Liver (tissue), 9 donors: Measurements from ENCODE around the gene VWA3A. TPM values are rescaled to one million over a fixed set of nuclear protein-coding genes. Genes with fewer than 3 reads are reported as not detected.

ENCODE experiments used
- DNase-seq: peaks from one replicate; pipeline ENCODE4 v3.0.0-alpha.2; 2017; ENCODE audit warnings: low spot score
- H3K27ac ChIP-seq, 2 donors: one replicate each; pipeline ENCODE4 v1.7.0; 2013; ENCODE audit warnings: inconsistent platforms in 2 of 2, low read length in 2 of 2, control low read depth in 1 of 2, low read depth in 1 of 2, mild to moderate bottlenecking in 1 of 2
- H3K27me3 ChIP-seq, 4 donors: one replicate each; pipeline versions ENCODE4 v1.6.1 to v1.7.0; 2013; ENCODE audit warnings: low read length in 3 of 4, inconsistent platforms in 1 of 4, mild to moderate bottlenecking in 1 of 4, moderate library complexity in 1 of 4; ENCODE audit not compliant: control insufficient read depth in 4 of 4, insufficient read depth in 4 of 4
- H3K36me3 ChIP-seq, 4 donors: one replicate each; pipeline versions ENCODE4 v1.6.1 to v1.7.0; 2013; ENCODE audit warnings: low read length in 3 of 4, mild to moderate bottlenecking in 3 of 4, low read depth in 1 of 4, moderate library complexity in 1 of 4; ENCODE audit not compliant: control insufficient read depth in 4 of 4, insufficient read depth in 3 of 4
- H3K4me1 ChIP-seq, 4 donors: one replicate each; pipeline versions ENCODE4 v1.6.1 to v1.7.0; 2013; ENCODE audit warnings: low read length in 3 of 4, mild to moderate bottlenecking in 3 of 4, moderate library complexity in 1 of 4; ENCODE audit not compliant: control insufficient read depth in 4 of 4, insufficient read depth in 4 of 4
- H3K4me3 ChIP-seq, 3 donors: one replicate each; pipeline versions ENCODE4 v1.6.1 to v1.7.0; 2013; ENCODE audit warnings: low read length in 3 of 3, control low read depth in 1 of 3, low read depth in 1 of 3, mild to moderate bottlenecking in 1 of 3
- H3K9ac ChIP-seq, 2 donors: one replicate each; pipeline ENCODE4 v1.7.0; 2013; ENCODE audit warnings: low read length in 2 of 2, mild to moderate bottlenecking in 2 of 2, moderate library complexity in 2 of 2, control low read depth in 1 of 2, low read depth in 1 of 2
- H3K9me3 ChIP-seq, 4 donors: one replicate each; pipeline versions ENCODE4 v1.6.1 to v1.7.0; 2013; ENCODE audit warnings: low read length in 3 of 4; ENCODE audit not compliant: control insufficient read depth in 4 of 4
- EGR1 ChIP-seq, 2 donors: IDR thresholded peaks; 2 replicates each; pipeline ENCODE4 v1.6.1; 2016 to 2018; ENCODE audit warnings: antibody characterized with exemption in 2 of 2, low read depth in 2 of 2
- FOXA1 ChIP-seq: IDR thresholded peaks from 2 replicates; pipeline ENCODE4 v1.6.1; 2016; ENCODE audit warnings: antibody characterized with exemption
- FOXA2 ChIP-seq: IDR thresholded peaks from 2 replicates; pipeline ENCODE4 v1.6.1; 2016; ENCODE audit warnings: antibody characterized with exemption
- GABPA ChIP-seq, 2 donors: IDR thresholded peaks in 1 of 2; conservative IDR thresholded peaks in 1 of 2; 2 replicates each; pipeline ENCODE4 v1.6.1; 2016; ENCODE audit warnings: antibody characterized with exemption in 2 of 2, mild to moderate bottlenecking in 1 of 2, moderate library complexity in 1 of 2
- HNF4A ChIP-seq, 2 donors: conservative IDR thresholded peaks; 2 replicates each; pipeline ENCODE4 v1.6.1; 2016; ENCODE audit warnings: antibody characterized with exemption in 2 of 2, mild to moderate bottlenecking in 2 of 2
- HNF4G ChIP-seq: IDR thresholded peaks from 2 replicates; pipeline ENCODE4 v1.6.1; 2016; ENCODE audit warnings: antibody characterized with exemption
- JUND ChIP-seq, 2 donors: IDR thresholded peaks; 2 replicates each; pipeline ENCODE4 v1.6.1; 2016; ENCODE audit warnings: antibody characterized with exemption in 2 of 2
- MAX ChIP-seq: IDR thresholded peaks from 2 replicates; pipeline ENCODE4 v1.6.1; 2016; ENCODE audit warnings: antibody characterized with exemption
- RAD21 ChIP-seq, 2 donors: IDR thresholded peaks; 2 replicates each; pipeline ENCODE4 v1.6.1; 2016; ENCODE audit warnings: antibody characterized with exemption in 2 of 2, mild to moderate bottlenecking in 2 of 2
- REST ChIP-seq: IDR thresholded peaks from 2 replicates; pipeline ENCODE4 v1.6.1; 2016; ENCODE audit warnings: antibody characterized with exemption, mild to moderate bottlenecking
- RXRA ChIP-seq, 2 donors: IDR thresholded peaks; 2 replicates each; pipeline ENCODE4 v1.6.1; 2017 to 2018; ENCODE audit warnings: antibody characterized with exemption in 2 of 2, mild to moderate bottlenecking in 1 of 2
- SP1 ChIP-seq: IDR thresholded peaks from 2 replicates; pipeline ENCODE4 v1.6.1; 2018; ENCODE audit warnings: antibody characterized with exemption, mild to moderate bottlenecking
- TAF1 ChIP-seq: conservative IDR thresholded peaks from 2 replicates; pipeline ENCODE4 v1.6.1; 2016; ENCODE audit warnings: antibody characterized with exemption, mild to moderate bottlenecking
- WGBS: extraction: QIAGEN DNeasy Blood & Tissue Kit; methylation state at CpG from one replicate; pipeline ENCODE4 v1.1.7; 2013; 5-methylcytosine and 5-hydroxymethylcytosine counted together
- polyA plus RNA-seq, 2 donors: library from polyadenylated mRNA; stranded (reverse) in 1 of 2; unstranded in 1 of 2; fragments of 200-250 nt in 1 of 2; fragments of >200 nt in 1 of 2; fragmentation: Nextera tagmentation in 1 of 2; extraction: Ambion mirVana in 1 of 2; gene quantifications; one replicate each; pipeline versions ENCODE4 v1.2.1 to v1.2.3, GENCODE V29; 2013 to 2015
- total RNA-seq, 2 donors: library from RNA; depleted of rRNA; stranded (reverse); fragments of >200 nt; gene quantifications; one replicate each; pipeline ENCODE4 v1.2.3, GENCODE V29; 2014
- TF ChIP-seq, protein P1 (sequence below): IDR thresholded peaks from 2 replicates; pipeline ENCODE4 v1.6.1; 2016; ENCODE audit warnings: antibody characterized with exemption
- TF ChIP-seq, protein P2 (sequence below): IDR thresholded peaks from 2 replicates; pipeline ENCODE4 v1.6.1; 2016; ENCODE audit warnings: antibody characterized with exemption
- donor health status: healthy.
- donor health status: healthy.
- donor health status: healthy.
- donor health status: healthy.
- donor health status: healthy.

Gene VWA3A
- total and polyA plus RNA-seq, 4 donors: 0.05 to 0.17 TPM; not detected in 2

DNA sequence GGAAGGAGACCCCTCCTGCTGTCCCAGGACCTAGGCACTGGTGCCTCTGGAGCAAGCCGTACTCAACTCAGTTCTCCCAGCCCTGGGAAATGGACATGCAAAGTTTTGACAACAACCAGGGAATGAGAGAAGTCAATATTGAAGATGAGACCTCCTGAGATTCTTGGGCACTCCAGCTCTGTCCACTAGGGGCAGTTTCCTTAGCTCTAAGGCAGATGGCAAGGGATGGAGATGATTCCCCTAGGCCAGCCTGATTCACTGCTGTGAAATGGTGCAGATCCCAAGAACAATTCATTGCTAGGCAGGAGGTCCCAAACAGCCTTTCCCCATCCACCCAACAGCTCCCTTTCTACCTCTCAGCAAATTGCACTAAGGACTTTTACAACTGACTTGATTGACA, 49.4 kb downstream of the VWA3A start:
- H3K9me3 ChIP-seq: no peaks in the 10 kb centered on the region
- no peaks in the 10 kb centered on the region for H3K27me3 ChIP-seq
- 86% methylated on average over 1 of the region's 1 CpG for WGBS
- H3K4me3 ChIP-seq: no peak overlapping the region
- no peaks in the 10 kb centered on the region for H3K36me3 ChIP-seq
- TF ChIP-seq GABPA (IDR thresholded peaks at IDR 0.05 in 1 of 2, conservative IDR thresholded peaks at IDR 0.05 in 1 of 2) (no peak), TAF1 (no peak), FOXA2 (no peak), SP1 (no peak), JUND (IDR thresholded peaks at IDR 0.05) (no peak)
- TF ChIP-seq, protein P1, sequence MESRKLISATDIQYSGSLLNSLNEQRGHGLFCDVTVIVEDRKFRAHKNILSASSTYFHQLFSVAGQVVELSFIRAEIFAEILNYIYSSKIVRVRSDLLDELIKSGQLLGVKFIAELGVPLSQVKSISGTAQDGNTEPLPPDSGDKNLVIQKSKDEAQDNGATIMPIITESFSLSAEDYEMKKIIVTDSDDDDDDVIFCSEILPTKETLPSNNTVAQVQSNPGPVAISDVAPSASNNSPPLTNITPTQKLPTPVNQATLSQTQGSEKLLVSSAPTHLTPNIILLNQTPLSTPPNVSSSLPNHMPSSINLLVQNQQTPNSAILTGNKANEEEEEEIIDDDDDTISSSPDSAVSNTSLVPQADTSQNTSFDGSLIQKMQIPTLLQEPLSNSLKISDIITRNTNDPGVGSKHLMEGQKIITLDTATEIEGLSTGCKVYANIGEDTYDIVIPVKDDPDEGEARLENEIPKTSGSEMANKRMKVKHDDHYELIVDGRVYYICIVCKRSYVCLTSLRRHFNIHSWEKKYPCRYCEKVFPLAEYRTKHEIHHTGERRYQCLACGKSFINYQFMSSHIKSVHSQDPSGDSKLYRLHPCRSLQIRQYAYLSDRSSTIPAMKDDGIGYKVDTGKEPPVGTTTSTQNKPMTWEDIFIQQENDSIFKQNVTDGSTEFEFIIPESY: no peak
- no peak overlapping the region for H3K27ac ChIP-seq
- DNase-seq: no peak
- no peak overlapping the region for H3K9ac ChIP-seq
- H3K4me1 ChIP-seq: no peaks in the 10 kb centered on the region

- Histone ChIP-seq H3K4me1 (no peaks in the 10 kb centered on the region), H3K27ac (no peak overlapping the region), H3K4me3 (no peak overlapping the region), H3K9ac (no peak overlapping the region), H3K36me3 (no peaks in the 10 kb centered on the region), H3K27me3 (no peaks in the 10 kb centered on the region), H3K9me3 (no peaks in the 10 kb centered on the region)
- DNase-seq: no peak
- TF ChIP-seq SP1 (no peak), TAF1 (no peak), JUND (IDR thresholded peaks at IDR 0.05) (no peak), EGR1 (IDR thresholded peaks at IDR 0.05; ENCODE audit: low read depth in 2 of 2) (no peak), MAX (no peak), GABPA (IDR thresholded peaks at IDR 0.05 in 1 of 2, conservative IDR thresholded peaks at IDR 0.05 in 1 of 2) (no peak), RXRA (IDR thresholded peaks at IDR 0.05) (no peak), HNF4G (no peak), FOXA1 (no peak), REST (no peak), HNF4A (conservative IDR thresholded peaks at IDR 0.05) (no peak), RAD21 (IDR thresholded peaks at IDR 0.05) (no peak)
- TF ChIP-seq, protein P2, sequence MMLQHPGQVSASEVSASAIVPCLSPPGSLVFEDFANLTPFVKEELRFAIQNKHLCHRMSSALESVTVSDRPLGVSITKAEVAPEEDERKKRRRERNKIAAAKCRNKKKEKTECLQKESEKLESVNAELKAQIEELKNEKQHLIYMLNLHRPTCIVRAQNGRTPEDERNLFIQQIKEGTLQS: no peak
- TF ChIP-seq, protein P1: no peak
- WGBS: 97% methylated on average over 6 of the region's 6 CpGs
Observed at GRCh38 chr16:22144520-22144919, 52.2 kb downstream of the VWA3A start.
